Kidney epithelial cell (primary cell): ENCODE data around the gene ABRACL. TPM values are rescaled to one million over a fixed set of nuclear protein-coding genes. Genes with fewer than 3 reads are reported as not detected.
"Not testable (repeated sequence)": the region's sequence is repeated elsewhere in the genome, so short reads cannot be mapped to it uniquely, and the experiment has no call there.

Experiments used
- DNase-seq: peaks from one replicate; pipeline ENCODE4 v3.0.0-alpha.2; 2010; ENCODE audit warnings: low read depth
- H3K27me3 ChIP-seq: 2 replicates; pipeline ENCODE4 v1.6.0; 2011; ENCODE audit warnings: low read length; ENCODE audit not compliant: control insufficient read depth, insufficient read depth
- H3K36me3 ChIP-seq: 2 replicates; pipeline ENCODE4 v1.5.1; 2011; ENCODE audit warnings: low read length; ENCODE audit not compliant: control insufficient read depth, insufficient read depth
- H3K4me3 ChIP-seq: 2 replicates; pipeline ENCODE4 v1.5.1; 2011; ENCODE audit warnings: low read depth, mild to moderate bottlenecking, control low read depth, low read length
- CTCF ChIP-seq: IDR thresholded peaks from 2 replicates; pipeline ENCODE4 v1.5.1; 2011; ENCODE audit warnings: mild to moderate bottlenecking, moderate library complexity, low read length, control low read depth, inconsistent platforms; ENCODE audit not compliant: insufficient read depth, poor library complexity, severe bottlenecking
- total RNA-seq: library from RNA; depleted of rRNA; stranded (reverse); fragments of >200 nt; gene quantifications from 2 replicates; pipeline ENCODE4 v1.2.3, GENCODE V29; 2015

ABRACL gene
- total RNA-seq, 1 donor from 2014 or later, result 119 TPM

- H3K36me3 ChIP-seq, result no peaks in the 10 kb centered on the region
- H3K4me3 ChIP-seq, result no peak overlapping the region
- DNase-seq, result no peak
- TF ChIP-seq CTCF, result no peak
- no peaks in the 10 kb centered on the region for H3K27me3 ChIP-seq
These were observed 12.0 kb upstream of the ABRACL start for GRCh38 chr6:139016337-139017213.

GRCh38 chr6:139017227-139017626, 11.3 kb upstream of the ABRACL start:
- H3K36me3 ChIP-seq, result no peaks in the 10 kb centered on the region
- H3K27me3 ChIP-seq, result no peaks in the 10 kb centered on the region
- H3K4me3 ChIP-seq, result no peak overlapping the region
- no peak for DNase-seq
- TF ChIP-seq CTCF, result no peak

- DNase-seq, result no peak
- Histone ChIP-seq H3K36me3 (no peaks in the 10 kb centered on the region), H3K4me3 (no peak overlapping the region), H3K27me3 (no peaks in the 10 kb centered on the region)
- TF ChIP-seq CTCF, result no peak
These were observed 8.8 kb upstream of the ABRACL start for GRCh38 chr6:139019722-139020121.

GRCh38 chr6:139020689-139021088, 7.9 kb upstream of the ABRACL start:
- H3K36me3 ChIP-seq, result no peaks in the 10 kb centered on the region
- no peak for DNase-seq
- TF ChIP-seq CTCF, result no peak
- no peaks in the 10 kb centered on the region for H3K27me3 ChIP-seq
- no peak overlapping the region for H3K4me3 ChIP-seq

GRCh38 chr6:139025416-139025815, 3.1 kb upstream of the ABRACL start:
- H3K4me3 ChIP-seq, H3K27me3 ChIP-seq: not testable (repeated sequence)

GRCh38 chr6:139027620-139028182, 844 bp upstream of the ABRACL start:
- TF ChIP-seq CTCF, result no peak
- DNase-seq, result no peak
- no peaks in the 10 kb centered on the region for H3K27me3 ChIP-seq
- no peaks in the 10 kb centered on the region for H3K36me3 ChIP-seq
- peak overlapping the region; percentile 95 for H3K4me3 ChIP-seq

More at GRCh38 chr6:139025416-139025815, 3.1 kb upstream of the ABRACL start:
- not testable (repeated sequence) for DNase-seq, H3K36me3 ChIP-seq
